HCT116 (cell line): ENCODE data around the gene FNDC3B. TPM values are rescaled to one million over a fixed set of nuclear protein-coding genes. Genes with fewer than 3 reads are reported as not detected.

Source experiments
- ATAC-seq: fragments of 200-7000 bp; cut with Tn5 transposase; 2 replicates; pipeline ENCODE4 v1.9.1; 2020; ENCODE audit warnings: mild to moderate bottlenecking, moderate library complexity
- BruUV-seq: library from RNA; stranded (reverse); fragments of 400-500 nt; replicated peaks from 2 replicates; lab custom pipeline; 2021; lab: Mats Ljungman, UMichigan
- CTCF ChIA-PET: fragments of 300-600 bp; sonication (Branson Sonifier 250); formaldehyde crosslinking; loops from one replicate; lab custom pipeline; 2021; ENCODE audit warnings: antibody characterized with exemption; lab: Charles Lee
- POLR2A ChIA-PET: fragments of 300-600, 350-600 bp; sonication (Branson Sonifier 250); formaldehyde crosslinking; loops from one replicate; lab custom pipeline; 2021; ENCODE audit warnings: antibody characterized with exemption; lab: Charles Lee
- RAD21 ChIA-PET, 2 experiments: fragments of 300-600 bp; sonication (Branson Sonifier 250); formaldehyde crosslinking; loops; one replicate each; lab custom pipeline; 2023; ENCODE audit warnings: low total read pairs in 2 of 2; ENCODE audit not compliant: uncharacterized antibody in 2 of 2, unreplicated experiment in 2 of 2, low non-redundant PET in 1 of 2; lab: Charles Lee
- DNase-seq: peaks from one replicate; pipeline ENCODE4 v3.0.0-alpha.2; 2010; ENCODE audit warnings: low read depth, low spot score
- H2AFZ ChIP-seq: fragments of 200-600 bp; shearing (Covaris generic), sonication (generic); 2 replicates; pipeline ENCODE4 v1.6.1; 2017; ENCODE audit warnings: low read depth, mixed run types, mixed read lengths, antibody characterized with exemption, low read length; ENCODE audit not compliant: poor library complexity, severe bottlenecking
- H3K27ac ChIP-seq: 2 replicates; pipeline ENCODE4 v1.5.1; 2012; ENCODE audit warnings: low read depth, low read length
- H3K27me3 ChIP-seq: fragments of 200-600 bp; sonication (generic); 2 replicates; pipeline ENCODE4 v1.6.1; 2016; ENCODE audit warnings: mixed run types, low read length, mixed read lengths; ENCODE audit not compliant: insufficient read depth
- H3K36me3 ChIP-seq, 2 experiments: fragments of 200-500 bp in 1 of 2; fragments of 200-600 bp in 1 of 2; sonication (Bioruptor generic) in 1 of 2; sonication (generic) in 1 of 2; 2 replicates each; pipeline versions ENCODE4 v1.5.1 to v1.6.1; 2014 to 2016; ENCODE audit warnings: low read length in 2 of 2, inconsistent platforms in 1 of 2, mixed read lengths in 1 of 2, mixed run types in 1 of 2; ENCODE audit not compliant: insufficient read depth in 2 of 2, control insufficient read depth in 1 of 2
- H3K4me1 ChIP-seq, 2 experiments: fragments of 200-600 bp in 1 of 2; sonication (generic) in 1 of 2; 2 replicates each; pipeline versions ENCODE4 v1.5.1 to v1.6.1; 2012 to 2017; ENCODE audit warnings: low read length in 2 of 2, inconsistent platforms in 1 of 2, mild to moderate bottlenecking in 1 of 2, mixed read lengths in 1 of 2, mixed run types in 1 of 2, moderate library complexity in 1 of 2; ENCODE audit not compliant: insufficient read depth in 2 of 2, control insufficient read depth in 1 of 2
- H3K4me2 ChIP-seq: fragments of 200-600 bp; sonication (generic); 2 replicates; pipeline ENCODE4 v1.6.1; 2017; ENCODE audit warnings: mixed run types, low read length, mixed read lengths
- H3K4me3 ChIP-seq, 2 experiments: fragments of 200-600 bp in 1 of 2; sonication (generic) in 1 of 2; replicated peaks in 1 of 2; 2 replicates each; pipeline ENCODE4 v1.5.1; 2011 to 2016; ENCODE audit warnings: low read length in 2 of 2, control low read depth in 1 of 2, low read depth in 1 of 2, mild to moderate bottlenecking in 1 of 2, mixed read lengths in 1 of 2, mixed run types in 1 of 2
- H3K79me2 ChIP-seq: fragments of 200-600 bp; sonication (generic); 2 replicates; pipeline ENCODE4 v1.6.1; 2017; ENCODE audit warnings: mild to moderate bottlenecking, mixed run types, low read length, moderate library complexity, mixed read lengths; ENCODE audit not compliant: insufficient read depth
- H3K9ac ChIP-seq: fragments of 200-600 bp; sonication (generic); 2 replicates; pipeline ENCODE4 v1.6.1; 2016; ENCODE audit warnings: low read length, mixed read lengths
- H3K9me2 ChIP-seq: fragments of 200-600 bp; sonication (generic), shearing (Covaris generic); 2 replicates; pipeline ENCODE4 v1.6.1; 2017; ENCODE audit warnings: mixed run types, mild to moderate bottlenecking, moderate library complexity; ENCODE audit not compliant: insufficient read depth
- H3K9me3 ChIP-seq, 2 experiments: fragments of 200-500 bp in 1 of 2; fragments of 200-600 bp in 1 of 2; sonication (Bioruptor generic) in 1 of 2; sonication (generic) in 1 of 2; 2 replicates each; pipeline ENCODE4 v1.6.1; 2014 to 2017; ENCODE audit warnings: low read length in 2 of 2, mixed read lengths in 2 of 2, inconsistent platforms in 1 of 2, low read depth in 1 of 2, mild to moderate bottlenecking in 1 of 2, mixed run types in 1 of 2, moderate library complexity in 1 of 2; ENCODE audit not compliant: control insufficient read depth in 1 of 2, insufficient read depth in 1 of 2
- H4K20me1 ChIP-seq: fragments of 200-600 bp; sonication (generic), shearing (Covaris generic); 2 replicates; pipeline ENCODE4 v1.6.1; 2017; ENCODE audit warnings: mixed run types, mild to moderate bottlenecking, moderate library complexity; ENCODE audit not compliant: insufficient read depth
- CBX3 ChIP-seq: IDR thresholded peaks from 2 replicates; pipeline ENCODE4 v1.6.1; 2012; ENCODE audit warnings: low read depth
- CEBPB ChIP-seq: IDR thresholded peaks from 2 replicates; pipeline ENCODE4 v1.6.1; 2012; ENCODE audit warnings: low read depth
- CTCF ChIP-seq, 3 experiments: fragments of 200-600 bp in 1 of 3; sonication (generic) in 1 of 3; IDR thresholded peaks in 2 of 3; conservative IDR thresholded peaks in 1 of 3; 2 replicates each; pipeline ENCODE4 v1.5.1; 2012 to 2017; ENCODE audit warnings: low read depth in 2 of 3, low read length in 2 of 3, antibody characterized with exemption in 1 of 3, borderline replicate concordance in 1 of 3, control low read depth in 1 of 3, mild to moderate bottlenecking in 1 of 3, mixed read lengths in 1 of 3, mixed run types in 1 of 3, moderate library complexity in 1 of 3; ENCODE audit not compliant: insufficient read depth in 1 of 3
- EGR1 ChIP-seq: IDR thresholded peaks from 2 replicates; pipeline ENCODE4 v1.6.1; 2012; ENCODE audit warnings: low read depth
- EZH2phosphoT487 ChIP-seq: fragments of 200-600 bp; IDR thresholded peaks from 2 replicates; pipeline ENCODE4 v1.6.1; 2018; ENCODE audit warnings: antibody characterized with exemption, borderline replicate concordance
- FOSL1 ChIP-seq: IDR thresholded peaks from 2 replicates; pipeline ENCODE4 v1.6.1; 2012; ENCODE audit warnings: low read depth
- POLR2A ChIP-seq: IDR thresholded peaks from 2 replicates; pipeline ENCODE4 v1.7.0; 2011; ENCODE audit warnings: borderline replicate concordance; ENCODE audit not compliant: insufficient read depth, insufficient read length; ENCODE audit errors: extremely low read depth
- REST ChIP-seq: IDR thresholded peaks from 2 replicates; pipeline ENCODE4 v1.6.1; 2012; ENCODE audit warnings: low read depth
- SP1 ChIP-seq: IDR thresholded peaks from 2 replicates; pipeline ENCODE4 v1.6.1; 2012; ENCODE audit warnings: low read depth
- YY1 ChIP-seq: IDR thresholded peaks from 2 replicates; pipeline ENCODE4 v1.6.1; 2011; ENCODE audit warnings: low read length, low read depth, moderate library complexity, mild to moderate bottlenecking; ENCODE audit not compliant: insufficient replicate concordance; ENCODE audit errors: extremely low read depth
- ZNF274 ChIP-seq: fragments of 200-500 bp; sonication (Bioruptor generic); IDR thresholded peaks from 2 replicates; pipeline ENCODE4 v1.6.1; 2014; ENCODE audit warnings: mild to moderate bottlenecking, low read depth, low read length, inconsistent platforms
- intact Hi-C: fragments of 100-400 bp; cut with micrococcal nuclease; formaldehyde crosslinking; loops from 2 replicates; pipeline ENCODE4 v1.10.0; 2022
- total RNA-seq: library from RNA; stranded (reverse); gene quantifications from one replicate; pipeline ENCODE4 v1.2.1, GENCODE V29; 2021; ENCODE audit not compliant: unreplicated experiment

FNDC3B gene
- total RNA-seq, 1 experiment from 2014 or later, result 45.7 TPM

- TF ChIP-seq REST (no peak), EGR1 (no peak), YY1 (no peak), EZH2phosphoT487 (no peak), ZNF274 (no peak), FOSL1 (no peak), CBX3 (no peak), SP1 (no peak), POLR2A (no peak), CEBPB (no peak)
These were observed 78.6 kb downstream of the FNDC3B start (continued) for GRCh38 chr3:172118019-172118418.

GRCh38 chr3:172119266-172119969 is 80.0 kb downstream of the FNDC3B start:
- Histone ChIP-seq H3K27ac (no peak overlapping the region), H3K9ac (no peak overlapping the region), H3K4me1 (no peaks in the 10 kb centered on the region), H3K36me3 (0 out of 4 replicates have a peak, but pooled peaks cover 0 to 4% of the 10 kb centered on the region in 2 experiments), H4K20me1 (no peaks in the 10 kb centered on the region; the same call in 1 of the 2 replicates), H3K4me2 (no peak overlapping the region)
- POLR2A ChIA-PET, result no interaction called here
- no peak for DNase-seq
- TF ChIP-seq CEBPB (no peak), CTCF (IDR thresholded peaks at IDR 0.05 in 2 of 3, conservative IDR thresholded peaks at IDR 0.05 in 1 of 3; ENCODE audit: borderline replicate concordance in 1 of 3, insufficient read depth in 1 of 3, low read depth in 2 of 3, low read length in 2 of 3) (no peak)
- TF ChIP-seq, all 23 proteins: peak for 0
- no peak overlapping the region for H2AFZ ChIP-seq
- no peak for ATAC-seq
- no TSS peak for BruUV-seq
- H3K9me2 ChIP-seq, result no peaks in the 10 kb centered on the region
- intact Hi-C loops, result no loop called here
- RAD21 ChIA-PET, result no interaction called here
- no peaks in the 10 kb centered on the region for H3K27me3 ChIP-seq
- no peak overlapping the region for H3K4me3 ChIP-seq
- H3K9me3 ChIP-seq, result no peaks in the 10 kb centered on the region
- no peaks in the 10 kb centered on the region for H3K79me2 ChIP-seq
- CTCF ChIA-PET, result no interaction called here
